ENCODE measurements around the gene SNX8. TPM values are rescaled to one million over a fixed set of nuclear protein-coding genes. Genes with fewer than 3 reads are reported as not detected.

The SNX8 gene
- total RNA-seq, 2 experiments from 2014 or later: 37.1 to 42.4 TPM

DNA sequence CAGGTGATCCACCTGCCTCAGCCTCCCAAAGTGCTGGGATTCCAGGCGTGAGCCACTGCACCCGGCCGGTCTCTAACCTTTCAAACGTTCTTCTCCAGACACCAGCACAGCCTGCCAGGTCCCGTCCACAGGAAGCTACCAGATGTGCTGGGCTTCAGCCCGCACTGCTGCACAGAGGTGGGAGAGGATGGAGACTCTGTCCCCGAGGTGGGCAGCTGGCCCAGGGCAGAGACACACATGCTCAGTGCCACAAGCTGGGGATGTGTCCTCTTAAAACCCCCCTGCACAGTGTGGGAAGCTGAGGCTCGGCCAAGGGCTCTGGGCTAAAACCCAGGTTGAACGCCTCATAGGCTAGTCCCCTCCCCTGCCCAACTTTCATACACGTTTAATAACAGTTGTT is 62.9 kb downstream of the SNX8 start:
- H3K4me1 Mint-ChIP-seq: peaks cover 12% of the 10 kb centered on the region
- peaks cover 8% of the 10 kb centered on the region for H3K36me3 Mint-ChIP-seq (ENCODE audit: low read depth)
- H3K4me3 Mint-ChIP-seq: no peak overlapping the region
- CTCF ChIA-PET: interaction anchor here (1.5 kb wide), 1 partner anchor 96 kb away, joined by 5 read pairs; no protein-coding TSS in a partner anchor
- intact Hi-C loops (cut with DNase I, micrococcal nuclease): no loop called here
- no peak for ATAC-seq
- no peaks in the 10 kb centered on the region for H3K9me3 Mint-ChIP-seq (ENCODE audit: low read depth)
- POLR2A ChIA-PET: no interaction called here
- DNase-seq: no peak
- no peak overlapping the region for H3K27ac Mint-ChIP-seq
- H3K27me3 Mint-ChIP-seq: no peaks in the 10 kb centered on the region

DNA sequence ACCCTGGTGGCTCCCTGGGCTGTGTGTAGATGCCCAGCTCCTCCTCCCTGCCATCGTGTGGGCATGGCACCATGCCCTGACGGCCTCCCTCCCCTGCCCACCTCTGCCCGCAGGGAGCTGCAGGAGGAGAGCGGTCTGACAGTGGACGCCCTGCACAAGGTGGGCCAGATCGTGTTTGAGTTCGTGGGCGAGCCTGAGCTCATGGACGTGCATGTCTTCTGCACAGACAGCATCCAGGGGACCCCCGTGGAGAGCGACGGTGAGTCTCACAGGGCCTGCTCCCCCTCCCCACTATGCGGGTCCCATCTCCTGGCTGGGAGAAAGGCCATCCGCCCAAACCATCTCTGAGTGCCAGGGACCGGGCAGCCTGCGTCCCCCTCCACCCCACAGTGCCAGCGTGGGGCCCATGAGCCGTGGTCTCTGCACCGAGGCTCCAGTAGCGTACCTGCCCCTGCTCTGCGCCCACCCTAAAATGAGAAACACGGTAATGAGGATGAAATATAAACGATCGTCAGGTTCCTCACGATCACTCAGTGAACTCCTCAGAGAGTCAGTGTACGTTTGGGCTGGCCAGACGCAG is 64.4 kb downstream of the SNX8 start:
- H3K9me3 Mint-ChIP-seq (ENCODE audit: low read depth): no peaks in the 10 kb centered on the region
- no peak for DNase-seq
- H3K27ac Mint-ChIP-seq: no peak overlapping the region
- H3K27me3 Mint-ChIP-seq: no peaks in the 10 kb centered on the region
- intact Hi-C loops (cut with DNase I, micrococcal nuclease): loop anchor here in 1 of 2 experiments (5.0 kb wide), 1 partner anchor 102 kb away; the partner anchor contains the start of gene EIF3B
- ATAC-seq: no peak
- ChIA-PET POLR2A (no interaction called here), CTCF (interaction anchor here (2.3 kb wide), 1 partner anchor 98 kb away, joined by 9 read pairs; no protein-coding TSS in a partner anchor)
- H3K4me3 Mint-ChIP-seq: no peak overlapping the region
- H3K36me3 Mint-ChIP-seq (ENCODE audit: low read depth): peaks cover 18% of the 10 kb centered on the region
- peaks cover 12% of the 10 kb centered on the region for H3K4me1 Mint-ChIP-seq

GRCh38 chr7:2248984-2249694 is 65.1 kb downstream of the SNX8 start:
- Mint-ChIP-seq H3K27ac (peak overlapping the region; percentile 55), H3K4me3 (no peak overlapping the region), H3K36me3 (ENCODE audit: low read depth) (peaks cover 19% of the 10 kb centered on the region), H3K27me3 (no peaks in the 10 kb centered on the region), H3K9me3 (ENCODE audit: low read depth) (no peaks in the 10 kb centered on the region), H3K4me1 (peaks cover 12% of the 10 kb centered on the region)
- peak; percentile 32 for ATAC-seq
- POLR2A ChIA-PET: no interaction called here
- intact Hi-C loops (cut with DNase I, micrococcal nuclease): loop anchor here in 1 of 2 experiments (5.0 kb wide), 1 partner anchor 103 kb away; the partner anchor contains the start of gene EIF3B
- CTCF ChIA-PET: interaction anchor here (0.6 to 2.3 kb wide), 5 partner anchors 11 to 670 kb away, joined by 3 to 9 read pairs (median 4); no protein-coding TSS in a partner anchor
- no peak for DNase-seq

GRCh38 chr7:2247141-2247995 is 66.9 kb downstream of the SNX8 start:
- Mint-ChIP-seq H3K36me3 (ENCODE audit: low read depth) (peaks cover 19% of the 10 kb centered on the region), H3K27ac (no peak overlapping the region), H3K4me3 (no peak overlapping the region), H3K4me1 (peaks cover 15% of the 10 kb centered on the region), H3K9me3 (ENCODE audit: low read depth) (no peaks in the 10 kb centered on the region), H3K27me3 (no peaks in the 10 kb centered on the region)
- ChIA-PET POLR2A (no interaction called here), CTCF (interaction anchor here (0.6 to 2.3 kb wide), 6 partner anchors 13 to 459 kb away, joined by 3 to 9 read pairs (median 3); partner anchors contain the start of gene TTYH3)
- intact Hi-C loops (cut with DNase I, micrococcal nuclease): loop anchor here in 1 of 2 experiments (5.0 kb wide), 1 partner anchor 105 kb away; the partner anchor contains the start of gene EIF3B
- ATAC-seq: peak; percentile 39
- DNase-seq: peak; percentile 61

DNA sequence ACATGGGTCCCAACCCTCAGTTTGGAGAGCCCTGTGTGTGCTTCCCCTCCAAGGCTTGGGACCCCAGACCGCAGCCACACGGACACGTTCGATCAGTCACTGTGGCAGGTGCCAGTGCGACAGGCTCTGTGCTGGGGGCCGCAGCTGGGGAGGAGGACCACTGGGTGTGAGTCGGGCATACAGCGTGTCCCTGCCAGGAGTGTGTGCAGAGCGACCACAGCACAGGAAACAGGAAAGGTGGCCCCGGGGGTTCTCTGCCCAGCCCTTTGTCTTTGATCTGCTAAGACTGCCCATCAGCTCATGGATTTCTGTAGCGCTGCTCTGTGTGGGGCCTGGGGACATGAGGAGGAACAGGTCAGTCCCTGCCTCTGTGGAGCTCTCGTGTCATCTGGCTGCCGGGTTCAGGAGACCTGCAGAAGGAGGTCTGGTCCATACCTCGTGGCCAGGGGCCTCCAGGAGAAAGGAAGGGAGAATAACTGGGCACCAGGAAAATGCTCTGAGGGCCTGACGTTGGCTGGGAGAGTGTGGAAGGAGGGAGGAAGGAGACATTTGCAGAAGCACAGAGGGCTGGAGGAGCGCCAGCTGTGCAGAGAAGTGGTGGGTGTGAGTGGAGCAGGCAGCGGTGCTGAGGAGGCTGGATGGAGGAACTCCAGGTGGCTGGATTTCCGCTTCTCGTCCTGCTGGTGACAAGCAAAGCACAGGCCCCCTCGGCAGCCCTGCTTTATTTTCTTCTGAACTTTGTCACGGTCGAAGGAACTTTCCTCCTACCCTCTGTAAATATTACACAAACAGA is 68.2 kb downstream of the SNX8 start:
- ATAC-seq: no peak
- DNase-seq: no peak
- Mint-ChIP-seq H3K4me3 (no peak overlapping the region), H3K27ac (no peak overlapping the region), H3K36me3 (ENCODE audit: low read depth) (peaks cover 19% of the 10 kb centered on the region), H3K9me3 (ENCODE audit: low read depth) (no peaks in the 10 kb centered on the region), H3K27me3 (no peaks in the 10 kb centered on the region), H3K4me1 (peaks cover 15% of the 10 kb centered on the region)
- ChIA-PET CTCF (no interaction called here), POLR2A (no interaction called here)
- intact Hi-C loops (cut with DNase I, micrococcal nuclease): loop anchor here in 1 of 2 experiments (5.0 kb wide), 1 partner anchor 106 kb away; the partner anchor contains the start of gene EIF3B

GRCh38 chr7:2244404-2244995 is 69.7 kb downstream of the SNX8 start:
- Mint-ChIP-seq H3K36me3 (ENCODE audit: low read depth) (peaks cover 19% of the 10 kb centered on the region), H3K9me3 (ENCODE audit: low read depth) (no peaks in the 10 kb centered on the region), H3K27ac (no peak overlapping the region), H3K4me3 (no peak overlapping the region), H3K27me3 (no peaks in the 10 kb centered on the region), H3K4me1 (peaks cover 18% of the 10 kb centered on the region)
- POLR2A ChIA-PET: no interaction called here
- CTCF ChIA-PET: interaction anchor here (0.5 to 0.8 kb wide), 2 partner anchors 18 to 93 kb away, joined by 3 to 5 read pairs; no protein-coding TSS in a partner anchor
- DNase-seq (no peak), ATAC-seq (no peak)
- intact Hi-C loops (cut with DNase I, micrococcal nuclease): loop anchor here in 1 of 2 experiments (5.0 kb wide), 2 partner anchors 142 to 388 kb away; partner anchors contain the start of gene TTYH3

- H3K27ac Mint-ChIP-seq: no peak overlapping the region
- H3K36me3 Mint-ChIP-seq (ENCODE audit: low read depth): peaks cover 23% of the 10 kb centered on the region
- CTCF ChIA-PET: no interaction called here
Measured at GRCh38 chr7:2243458-2243857, 70.8 kb downstream of the SNX8 start.

GRCh38 chr7:2242541-2243429 is 71.5 kb downstream of the SNX8 start:
- H3K27me3 Mint-ChIP-seq: no peaks in the 10 kb centered on the region
- peak; percentile 65 for ATAC-seq

More at GRCh38 chr7:2243458-2243857, 70.8 kb downstream of the SNX8 start:
- Mint-ChIP-seq H3K9me3 (ENCODE audit: low read depth) (no peaks in the 10 kb centered on the region), H3K4me1 (peaks cover 10% of the 10 kb centered on the region), H3K4me3 (peak overlapping the region; percentile 88), H3K27me3 (no peaks in the 10 kb centered on the region)
- ATAC-seq (no peak), DNase-seq (no peak)
- POLR2A ChIA-PET: no interaction called here
- intact Hi-C loops (cut with DNase I, micrococcal nuclease): loop anchor here in 1 of 2 experiments (5.0 kb wide), 2 partner anchors 141 to 389 kb away; partner anchors contain the start of gene TTYH3

More at GRCh38 chr7:2242541-2243429, 71.5 kb downstream of the SNX8 start:
- intact Hi-C loops (cut with DNase I, micrococcal nuclease): loop anchor here in 1 of 2 experiments (1.0 to 5.0 kb wide), 7 partner anchors 10 to 390 kb away; partner anchors contain the start of genes BRAT1, CHST12, EIF3B and MAD1L1
- no peaks in the 10 kb centered on the region for H3K9me3 Mint-ChIP-seq (ENCODE audit: low read depth)
- H3K4me1 Mint-ChIP-seq: peaks cover 10% of the 10 kb centered on the region
- H3K4me3 Mint-ChIP-seq: peak overlapping the region; percentile 88
- ChIA-PET POLR2A (interaction anchor here (0.6 to 0.7 kb wide), 2 partner anchors 113 to 118 kb away, joined by 3 read pairs; no protein-coding TSS in a partner anchor), CTCF (interaction anchor here (0.7 kb wide), 1 partner anchor 112 kb away, joined by 3 read pairs; the partner anchor contains the start of gene EIF3B)
- H3K27ac Mint-ChIP-seq: peak overlapping the region; percentile 88
- peaks cover 25% of the 10 kb centered on the region for H3K36me3 Mint-ChIP-seq (ENCODE audit: low read depth)
- DNase-seq: peak; percentile 44
